ENCODE data around the gene FOXN1. TPM values are rescaled to one million over a fixed set of nuclear protein-coding genes. Genes with fewer than 3 reads are reported as not detected.

Gene FOXN1
- total RNA-seq = not detected in 2 replicates

GRCh38 chr17:28505986-28506665, at the start of gene FOXN1:
TSS of gene FOXN1 (plus strand) at chr17:28506348. CDS start at chr17:28523970, 17,622 bp downstream.

GRCh38 chr17:28473542-28473941, 32.6 kb upstream of the FOXN1 start, which contains the start of gene SLC13A2:
TSS of gene SLC13A2 (plus strand) at chr17:28473644. CDS start at chr17:28473713, 69 bp downstream.

GRCh38 chr17:28552176-28552999, 46.2 kb downstream of the FOXN1 start, which contains the start of gene UNC119:
TSS of gene UNC119 (minus strand) at chr17:28552624. CDS start at chr17:28552557, 67 bp downstream.

GRCh38 chr17:28571361-28572122, 65.4 kb downstream of the FOXN1 start, which contains the start of gene PIGS:
TSS of gene PIGS (minus strand) at chr17:28571524. CDS start at chr17:28571496, 28 bp downstream.

GRCh38 chr17:28576758-28577465, 70.8 kb downstream of the FOXN1 start, which contains the start of gene ALDOC:
TSS of gene ALDOC (minus strand) at chr17:28576895. CDS start at chr17:28575532, 1,363 bp downstream.

Other genes starting within 250 kb of the FOXN1 start
- 42.7 and 48.0 TPM in 2 replicates for gene TMEM97, start 187.1 kb upstream of the FOXN1 start, total RNA-seq
- gene IFT20, start 170.9 kb upstream of the FOXN1 start, total RNA-seq = 49.3 and 64.5 TPM in 2 replicates
- 30.6 and 32.4 TPM in 2 replicates for gene TNFAIP1, start 170.6 kb upstream of the FOXN1 start, total RNA-seq
- 147 and 150 TPM in 2 replicates for gene POLDIP2, start 148.8 kb upstream of the FOXN1 start, total RNA-seq
- gene SEBOX, start 141.1 kb upstream of the FOXN1 start, total RNA-seq = not detected in 2 replicates
- gene VTN, start 136.0 kb upstream of the FOXN1 start, total RNA-seq = 0.29 and 1.4 TPM in 2 replicates
- 4.6 and 5.8 TPM in 2 replicates for gene SARM1, start 134.7 kb upstream of the FOXN1 start, total RNA-seq
- 4.0 and 4.1 TPM in 2 replicates for gene SLC46A1, start 100.1 kb upstream of the FOXN1 start, total RNA-seq
- not detected in 2 replicates for gene SLC13A2, start 32.7 kb upstream of the FOXN1 start, total RNA-seq
- 31.1 and 37.2 TPM in 2 replicates for gene UNC119, start 46.3 kb downstream of the FOXN1 start, total RNA-seq
- 57.8 and 64.9 TPM in 2 replicates for gene PIGS, start 65.2 kb downstream of the FOXN1 start, total RNA-seq
- gene ALDOC, start 70.5 kb downstream of the FOXN1 start, total RNA-seq = 102 and 110 TPM in 2 replicates
- 43.2 and 48.1 TPM in 2 replicates for gene SPAG5, start 92.7 kb downstream of the FOXN1 start, total RNA-seq
- gene RSKR, start 107.8 kb downstream of the FOXN1 start, total RNA-seq = 0.35 and 0.58 TPM in 2 replicates
- 88.2 and 114 TPM in 2 replicates for gene BLTP2, start 138.8 kb downstream of the FOXN1 start, total RNA-seq
- 49.6 and 55.3 TPM in 2 replicates for gene SDF2, start 155.6 kb downstream of the FOXN1 start, total RNA-seq
- 19.6 and 24.1 TPM in 2 replicates for gene SUPT6H, start 155.9 kb downstream of the FOXN1 start, total RNA-seq
- 0.18 and 2.3 TPM in 2 replicates for gene PROCA1, start 205.5 kb downstream of the FOXN1 start, total RNA-seq
- 403 and 461 TPM in 2 replicates for gene RAB34, start 211.5 kb downstream of the FOXN1 start, total RNA-seq
- 511 and 592 TPM in 2 replicates for gene RPL23A, start 213.6 kb downstream of the FOXN1 start, total RNA-seq
- 10.4 and 10.8 TPM in 2 replicates for gene TLCD1, start 219.9 kb downstream of the FOXN1 start, total RNA-seq
- gene NEK8, start 222.4 kb downstream of the FOXN1 start, total RNA-seq = 2.1 and 34.3 TPM in 2 replicates
- gene TRAF4, start 237.7 kb downstream of the FOXN1 start, total RNA-seq = 28.2 and 38.3 TPM in 2 replicates

Measured in myometrial cell (primary cell).